Measurements from ENCODE around the gene OSBPL2.

The OSBPL2 gene

DNA sequence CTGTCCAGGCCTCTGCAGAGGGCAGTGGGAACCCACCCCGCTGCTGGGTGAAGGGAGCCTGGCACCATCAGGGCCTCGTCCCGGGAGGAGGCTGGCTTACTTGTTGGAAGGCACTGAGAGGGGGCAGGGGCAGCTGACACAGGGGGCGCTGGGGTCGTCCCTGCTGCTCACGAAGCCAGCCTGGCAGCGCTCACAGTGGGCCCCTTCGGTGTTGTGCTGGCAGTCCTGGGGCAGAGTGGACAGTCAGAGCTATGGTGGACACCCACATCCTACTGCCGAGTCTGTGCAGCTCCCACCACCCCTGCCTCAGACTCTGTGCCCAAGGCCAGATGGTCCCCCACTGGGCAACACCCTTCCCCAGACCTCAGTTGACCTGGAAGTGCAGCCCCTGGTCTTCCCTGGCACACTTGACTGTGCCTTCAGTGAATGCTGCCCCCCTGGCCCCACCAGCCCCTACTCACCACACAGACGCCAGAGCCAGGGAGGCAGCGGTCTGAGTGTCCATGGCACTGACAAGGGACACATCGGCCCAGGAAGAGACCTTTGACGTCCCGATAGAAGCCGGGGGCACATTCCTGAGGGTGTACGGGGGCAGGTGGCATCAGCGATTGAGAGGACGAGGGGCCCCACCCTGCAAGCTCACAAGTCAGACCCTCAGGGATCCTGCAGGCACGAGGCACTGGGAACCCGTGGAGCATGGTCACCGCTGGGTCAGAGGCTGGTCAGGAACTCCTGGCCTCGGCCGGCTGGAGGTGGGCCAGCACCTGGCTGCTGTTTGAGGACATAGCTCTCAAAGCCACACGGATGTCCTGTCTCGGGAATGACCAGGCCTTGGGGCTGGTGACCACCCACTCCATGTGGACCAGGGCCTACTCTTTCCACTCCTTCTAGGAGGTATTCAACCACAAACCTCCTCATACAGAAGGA lies 85.9 kb downstream of the OSBPL2 start:
- Histone ChIP-seq H3K27ac (no peak overlapping the region), H4K20me1 (ENCODE audit: insufficient read depth) (no peaks in the 10 kb centered on the region), H2AFZ (ENCODE audit: low read depth) (no peak overlapping the region), H3K9ac (no peak overlapping the region), H3K27me3 (ENCODE audit: insufficient read depth, low read depth) (no peaks in the 10 kb centered on the region), H3K79me2 (ENCODE audit: insufficient read depth, low read depth) (no peaks in the 10 kb centered on the region), H3K4me3 (IDR thresholded peaks at IDR 0.05; ENCODE audit: insufficient read depth, low read depth, low read length) (no peak overlapping the region), H3K4me2 (no peak overlapping the region), H3K36me3 (ENCODE audit: insufficient read depth) (no peaks in the 10 kb centered on the region), H3K4me1 (ENCODE audit: low read depth, poor library complexity, severe bottlenecking) (peaks cover 6% of the 10 kb centered on the region)
- TF ChIP-seq, protein P1, sequence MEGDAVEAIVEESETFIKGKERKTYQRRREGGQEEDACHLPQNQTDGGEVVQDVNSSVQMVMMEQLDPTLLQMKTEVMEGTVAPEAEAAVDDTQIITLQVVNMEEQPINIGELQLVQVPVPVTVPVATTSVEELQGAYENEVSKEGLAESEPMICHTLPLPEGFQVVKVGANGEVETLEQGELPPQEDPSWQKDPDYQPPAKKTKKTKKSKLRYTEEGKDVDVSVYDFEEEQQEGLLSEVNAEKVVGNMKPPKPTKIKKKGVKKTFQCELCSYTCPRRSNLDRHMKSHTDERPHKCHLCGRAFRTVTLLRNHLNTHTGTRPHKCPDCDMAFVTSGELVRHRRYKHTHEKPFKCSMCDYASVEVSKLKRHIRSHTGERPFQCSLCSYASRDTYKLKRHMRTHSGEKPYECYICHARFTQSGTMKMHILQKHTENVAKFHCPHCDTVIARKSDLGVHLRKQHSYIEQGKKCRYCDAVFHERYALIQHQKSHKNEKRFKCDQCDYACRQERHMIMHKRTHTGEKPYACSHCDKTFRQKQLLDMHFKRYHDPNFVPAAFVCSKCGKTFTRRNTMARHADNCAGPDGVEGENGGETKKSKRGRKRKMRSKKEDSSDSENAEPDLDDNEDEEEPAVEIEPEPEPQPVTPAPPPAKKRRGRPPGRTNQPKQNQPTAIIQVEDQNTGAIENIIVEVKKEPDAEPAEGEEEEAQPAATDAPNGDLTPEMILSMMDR (conservative IDR thresholded peaks at IDR 0.05; ENCODE audit: low read depth, low read length) = no peak

DNA sequence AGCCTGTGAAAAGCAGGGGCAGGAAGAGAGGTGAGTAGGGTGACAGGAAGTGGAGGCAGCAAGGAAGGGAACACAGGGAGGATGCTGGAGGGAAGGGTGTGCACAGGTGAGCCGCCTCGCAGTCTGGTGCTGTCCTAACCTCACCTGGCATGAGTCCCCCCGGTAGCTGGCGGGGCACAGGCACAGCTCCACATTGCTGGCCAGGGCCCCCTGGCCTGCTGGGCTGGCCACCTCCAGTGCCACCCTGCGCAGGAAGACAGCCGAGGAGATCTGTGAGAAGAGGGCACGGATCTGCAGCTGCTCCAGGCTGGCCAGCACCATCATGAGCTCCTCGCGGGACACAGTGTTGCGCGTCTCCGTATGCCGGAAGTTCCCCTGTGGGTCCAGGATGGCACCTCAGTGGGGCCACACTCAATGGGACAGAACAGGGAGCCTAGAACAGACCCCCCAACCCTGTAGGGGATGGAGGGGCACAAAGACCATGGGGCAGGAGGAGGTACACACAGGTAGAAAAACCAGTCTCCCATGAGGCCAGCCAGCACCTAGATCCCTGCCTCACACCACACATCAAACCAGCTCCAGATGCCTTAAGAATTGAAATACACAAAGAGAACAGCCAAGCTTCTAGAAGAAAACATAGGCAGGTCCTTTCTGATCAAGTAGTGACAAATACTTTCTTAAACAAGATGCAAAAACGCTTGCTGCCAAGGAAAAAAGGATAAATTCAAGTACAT lies 87.0 kb downstream of the OSBPL2 start:
- Histone ChIP-seq H3K36me3 (ENCODE audit: insufficient read depth) (no peaks in the 10 kb centered on the region), H3K27me3 (ENCODE audit: insufficient read depth, low read depth) (no peaks in the 10 kb centered on the region), H4K20me1 (ENCODE audit: insufficient read depth) (no peaks in the 10 kb centered on the region), H2AFZ (ENCODE audit: low read depth) (no peak overlapping the region), H3K4me1 (ENCODE audit: low read depth, poor library complexity, severe bottlenecking) (peaks cover 6% of the 10 kb centered on the region), H3K9ac (no peak overlapping the region), H3K27ac (no peak overlapping the region), H3K4me3 (IDR thresholded peaks at IDR 0.05; ENCODE audit: insufficient read depth, low read depth, low read length) (no peak overlapping the region), H3K4me2 (no peak overlapping the region), H3K79me2 (ENCODE audit: insufficient read depth, low read depth) (no peaks in the 10 kb centered on the region)
- TF ChIP-seq, protein P1 (conservative IDR thresholded peaks at IDR 0.05; ENCODE audit: low read depth, low read length) = no peak

DNA sequence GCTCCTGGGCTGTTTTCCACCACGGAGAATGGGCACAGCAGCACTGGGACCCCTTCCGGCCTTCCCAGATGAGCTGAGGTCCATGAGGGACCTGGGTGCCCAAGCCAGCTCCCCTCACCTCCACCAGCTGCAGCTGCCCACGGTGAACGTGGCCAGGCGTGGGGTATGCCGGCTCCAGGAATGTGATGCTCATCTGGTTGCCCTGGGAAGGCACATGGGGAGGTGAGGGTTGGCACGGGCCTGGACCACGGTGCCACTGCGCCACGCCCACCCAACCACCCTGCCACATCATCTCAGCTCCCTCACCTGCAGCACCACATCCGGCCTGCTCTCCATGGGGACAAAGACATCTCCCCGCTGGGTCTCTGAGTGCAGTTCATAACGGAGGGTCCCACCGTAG lies 88.2 kb downstream of the OSBPL2 start:
- Histone ChIP-seq H3K36me3 (ENCODE audit: insufficient read depth) (no peaks in the 10 kb centered on the region), H3K27ac (no peak overlapping the region)

DNA sequence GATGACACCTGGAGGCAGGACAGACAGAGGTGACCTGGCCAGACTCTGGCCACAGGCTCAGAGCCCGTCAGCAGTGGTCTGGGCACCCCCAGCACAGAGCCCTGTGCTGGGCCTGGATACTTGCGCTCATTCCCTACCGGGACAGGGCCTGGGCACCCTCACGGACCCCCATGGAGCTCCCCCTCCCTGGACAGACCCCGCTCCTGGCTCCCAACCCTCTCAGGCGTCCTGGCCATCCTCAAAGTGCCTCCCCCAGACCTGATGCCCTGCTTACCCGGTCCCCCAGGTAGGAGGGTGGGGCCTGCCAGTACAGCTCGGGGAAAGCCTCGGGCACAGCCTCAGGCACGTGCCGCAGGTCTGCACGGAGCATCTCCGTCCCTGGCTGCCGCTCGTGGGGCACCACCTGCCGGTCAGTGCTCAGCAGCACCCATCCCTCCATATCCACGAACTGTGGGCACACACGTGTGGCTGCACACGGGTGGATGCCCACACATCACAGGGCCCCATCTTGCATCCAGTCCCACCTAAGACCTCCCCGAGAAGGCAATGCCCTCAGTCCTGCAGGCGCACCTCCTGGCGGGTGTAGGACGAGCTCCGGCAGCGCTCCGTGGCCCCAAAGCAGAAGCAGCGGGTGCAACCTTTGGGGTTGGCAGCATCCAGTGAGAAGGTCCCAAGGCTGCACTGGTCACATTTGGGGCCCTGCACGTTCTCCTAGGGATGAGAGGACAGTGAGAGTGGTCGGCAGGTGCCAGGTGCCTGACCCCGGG lies 88.8 kb downstream of the OSBPL2 start:
- no peaks in the 10 kb centered on the region for H3K36me3 ChIP-seq (ENCODE audit: insufficient read depth)
- peaks cover 1% of the 10 kb centered on the region for H3K4me1 ChIP-seq (ENCODE audit: low read depth, poor library complexity, severe bottlenecking)
- H3K27ac ChIP-seq = no peak overlapping the region
- TF ChIP-seq, protein P1 (conservative IDR thresholded peaks at IDR 0.05; ENCODE audit: low read depth, low read length) = no peak
- H3K79me2 ChIP-seq (ENCODE audit: insufficient read depth, low read depth) = no peaks in the 10 kb centered on the region
- no peaks in the 10 kb centered on the region for H4K20me1 ChIP-seq (ENCODE audit: insufficient read depth)
- H3K27me3 ChIP-seq (ENCODE audit: insufficient read depth, low read depth) = no peaks in the 10 kb centered on the region
- no peak overlapping the region for H3K9ac ChIP-seq
- H2AFZ ChIP-seq (ENCODE audit: low read depth) = no peak overlapping the region
- no peak overlapping the region for H3K4me2 ChIP-seq
- H3K4me3 ChIP-seq (IDR thresholded peaks at IDR 0.05; ENCODE audit: insufficient read depth, low read depth, low read length) = no peak overlapping the region

More for the DNA sequence above, 88.2 kb downstream of the OSBPL2 start:
- H4K20me1 ChIP-seq (ENCODE audit: insufficient read depth) = no peaks in the 10 kb centered on the region
- H3K9ac ChIP-seq = no peak overlapping the region
- H2AFZ ChIP-seq (ENCODE audit: low read depth) = no peak overlapping the region
- H3K4me1 ChIP-seq (ENCODE audit: low read depth, poor library complexity, severe bottlenecking) = peaks cover 6% of the 10 kb centered on the region
- TF ChIP-seq, protein P1 (conservative IDR thresholded peaks at IDR 0.05; ENCODE audit: low read depth, low read length) = no peak
- H3K4me3 ChIP-seq (IDR thresholded peaks at IDR 0.05; ENCODE audit: insufficient read depth, low read depth, low read length) = no peak overlapping the region
- H3K4me2 ChIP-seq = no peak overlapping the region
- H3K79me2 ChIP-seq (ENCODE audit: insufficient read depth, low read depth) = no peaks in the 10 kb centered on the region
- no peaks in the 10 kb centered on the region for H3K27me3 ChIP-seq (ENCODE audit: insufficient read depth, low read depth)
